ENCODE data around the gene TRIO.

DNA sequence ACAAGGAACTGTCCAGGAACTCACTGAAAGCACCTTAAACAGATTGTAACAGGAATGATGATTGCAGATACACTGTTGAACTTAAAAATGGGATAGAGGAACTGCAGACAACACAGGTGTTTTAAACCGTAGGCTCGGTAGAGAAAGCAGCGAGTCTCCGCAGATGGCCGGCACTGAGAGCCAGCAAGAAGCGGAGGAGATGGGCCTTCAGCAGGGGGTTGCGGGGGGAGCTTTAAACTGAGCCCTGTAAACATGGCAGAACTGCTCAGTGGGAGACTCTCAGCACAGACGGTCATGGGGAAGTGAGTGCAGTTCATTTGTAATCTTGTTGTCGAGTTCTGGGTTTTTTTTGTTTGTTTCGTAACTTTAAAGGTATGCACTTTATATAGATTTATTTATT is 283.4 kb downstream of the TRIO start:
- no peak for TF ChIP-seq CTCF (IDR thresholded peaks at IDR 0.05; ENCODE audit: poor library complexity)
- no peak for TF ChIP-seq EZH2 (IDR thresholded peaks at IDR 0.05; ENCODE audit: borderline replicate concordance)
